NK-92 treated with Interleukin-12 subunit alpha and Interleukin-12 subunit beta, amount 100 ng/mL, for 24 hours (cell line): ENCODE results near the gene SOCS6.
"Not testable (repeated sequence)": the region's sequence is repeated elsewhere in the genome, so short reads cannot be mapped to it uniquely, and the experiment has no call there.

Experiments
- DNase-seq: peaks from one replicate; lab custom pipeline; 2025; lab: John Stamatoyannopoulos, UW

SOCS6 gene

DNA sequence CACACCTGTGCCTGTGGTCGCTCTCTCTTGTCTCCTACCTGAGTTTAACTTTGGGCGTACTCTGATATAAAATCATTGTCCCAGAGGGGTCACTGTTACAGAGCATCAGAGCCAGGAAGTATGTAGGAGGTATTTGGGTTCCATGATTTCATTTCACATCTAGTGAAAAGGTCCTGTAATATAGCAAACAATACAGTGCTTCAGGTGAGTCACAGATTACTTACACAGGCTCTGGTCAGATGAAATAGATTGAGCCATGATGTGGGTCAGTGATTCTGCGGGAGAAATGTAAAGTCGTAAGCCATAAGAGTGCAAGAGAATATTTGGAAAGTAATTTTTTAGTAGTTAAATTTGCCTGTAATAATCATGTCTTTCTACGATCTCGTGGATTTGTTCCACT is 70.2 kb downstream of the SOCS6 start:
- no peak for DNase-seq

DNA sequence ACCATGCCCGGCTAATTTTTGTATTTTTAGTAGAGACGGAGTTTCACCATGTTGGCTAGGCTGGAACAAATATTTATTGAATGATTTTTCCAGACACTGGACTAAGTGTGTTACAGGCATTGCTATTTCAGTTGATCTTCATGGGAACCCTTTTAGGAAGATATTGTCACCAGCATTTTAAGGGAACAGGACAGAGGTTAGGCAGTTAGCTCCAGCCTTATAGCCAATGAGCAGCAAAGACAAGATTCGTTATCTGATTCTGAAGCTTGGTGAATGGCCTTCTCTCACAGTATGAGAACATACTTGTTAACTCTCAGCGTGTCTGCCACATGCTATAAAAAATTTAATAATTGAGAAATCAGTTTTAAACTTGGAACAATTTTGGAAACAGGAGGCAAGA is 73.4 kb downstream of the SOCS6 start:
- DNase-seq: no peak

DNA sequence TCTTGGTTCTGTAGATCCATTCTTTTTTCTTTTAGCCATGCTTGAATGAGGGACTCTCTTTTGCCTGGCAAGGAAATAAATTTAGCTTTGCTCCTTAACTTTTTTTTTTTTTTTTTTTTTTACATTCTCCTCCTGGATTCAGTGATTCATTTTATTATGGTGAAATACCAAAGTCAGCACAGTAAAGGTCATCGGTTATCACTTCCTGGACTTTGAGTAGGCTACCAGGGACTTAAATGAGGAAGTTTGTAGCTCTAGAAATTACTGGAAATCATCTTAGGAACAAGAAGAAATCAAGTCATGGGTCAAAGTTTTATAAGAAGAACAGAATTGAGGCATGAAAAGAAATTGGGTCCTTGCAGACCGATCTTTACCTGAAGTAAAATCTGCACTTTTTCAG is 75.0 kb downstream of the SOCS6 start:
- no peak for DNase-seq

DNA sequence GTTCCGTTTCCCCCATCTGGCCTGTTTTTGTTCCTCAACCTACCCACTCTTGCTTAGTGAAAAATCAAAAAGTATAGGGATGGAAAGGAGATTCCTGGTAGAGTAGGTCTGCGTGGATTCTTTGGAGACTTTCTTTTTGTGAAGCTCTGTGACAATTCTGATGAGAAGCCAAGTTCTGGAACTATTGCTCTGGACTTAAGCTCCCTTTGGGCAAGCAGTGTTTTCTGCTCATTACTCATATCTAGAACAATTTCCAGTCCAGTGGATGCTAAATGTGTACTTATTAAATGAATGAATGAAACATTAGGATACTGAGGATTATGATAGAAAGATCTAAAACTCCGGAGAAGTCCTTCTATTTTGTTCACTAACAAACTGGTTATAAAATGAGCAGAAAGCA is 76.5 kb downstream of the SOCS6 start:
- DNase-seq: no peak

DNA sequence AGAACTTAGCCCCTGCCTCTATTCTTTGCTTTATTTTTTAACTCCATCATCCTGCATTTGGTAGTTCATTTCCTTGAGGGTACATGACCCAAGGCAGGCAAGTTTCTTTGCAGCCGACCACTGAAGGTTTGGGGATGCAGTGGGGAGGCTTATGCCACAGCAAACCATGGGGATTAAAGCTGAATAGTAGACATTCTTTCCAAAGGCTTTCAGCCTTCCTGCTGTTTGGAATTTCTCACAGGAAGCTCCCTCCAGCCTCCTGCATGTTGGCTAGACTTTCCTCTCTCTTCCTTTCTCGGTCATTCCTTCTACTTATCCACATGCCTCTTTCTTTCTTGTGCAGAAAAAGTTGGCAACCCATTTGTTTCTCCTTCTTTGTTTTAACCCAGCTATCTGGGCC is 77.3 kb downstream of the SOCS6 start:
- DNase-seq: no peak

DNA sequence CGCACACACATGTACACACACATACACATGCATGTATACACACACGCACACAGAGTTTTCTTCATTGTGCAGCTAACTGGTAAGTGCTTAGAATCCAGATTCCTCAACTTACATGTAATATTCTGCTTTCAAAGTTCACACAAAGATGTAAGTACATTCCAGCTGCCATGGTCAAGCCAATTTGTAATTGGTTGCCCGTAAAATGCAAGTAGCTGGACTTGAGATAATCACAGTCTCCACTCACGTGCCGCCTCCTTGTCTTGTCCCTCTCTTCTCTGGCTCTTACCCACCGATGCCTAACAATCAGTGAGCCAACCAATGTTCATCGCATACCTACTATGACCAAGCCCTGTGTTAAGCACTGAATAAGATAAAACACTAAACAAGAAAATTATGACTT is 77.8 kb downstream of the SOCS6 start:
- no peak for DNase-seq

DNA sequence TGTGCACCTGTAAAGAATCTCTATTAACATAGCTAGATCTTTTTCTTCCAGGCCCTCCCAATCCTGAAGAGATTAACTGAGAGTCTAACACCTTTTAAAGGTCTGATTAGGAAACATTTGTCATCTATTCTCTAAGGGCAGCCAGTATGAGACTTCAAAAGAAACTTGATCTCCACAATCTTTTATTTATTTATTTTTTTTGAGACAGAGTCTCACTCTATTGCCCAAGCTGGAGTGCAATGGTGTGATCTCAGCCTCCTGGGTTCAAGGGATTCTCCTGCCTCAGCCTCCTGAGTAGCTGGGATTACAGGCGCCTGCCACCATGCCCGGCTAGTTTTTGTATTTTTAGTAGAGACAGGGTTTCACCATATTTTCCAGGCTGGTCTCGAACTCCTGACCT is 78.5 kb downstream of the SOCS6 start:
- DNase-seq: not testable (repeated sequence)

DNA sequence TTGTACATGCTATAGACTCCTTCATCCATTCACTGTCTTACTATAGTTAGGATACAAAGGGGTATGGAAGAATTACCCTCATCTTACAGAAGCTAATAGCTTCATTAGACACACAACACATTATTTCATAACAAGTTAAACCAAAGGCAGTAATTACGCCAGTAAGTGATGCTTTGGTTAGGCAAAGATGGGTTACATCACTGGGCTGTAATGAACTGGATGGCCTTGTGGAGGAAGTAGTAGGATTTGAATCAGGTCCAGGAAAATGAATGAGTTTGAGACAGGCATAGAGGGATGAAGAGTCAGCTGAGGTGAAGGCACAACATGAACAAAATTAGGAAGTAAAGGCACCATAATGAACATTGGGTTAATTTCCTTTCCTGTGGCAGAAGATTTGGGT is 80.1 kb downstream of the SOCS6 start:
- no peak for DNase-seq

DNA sequence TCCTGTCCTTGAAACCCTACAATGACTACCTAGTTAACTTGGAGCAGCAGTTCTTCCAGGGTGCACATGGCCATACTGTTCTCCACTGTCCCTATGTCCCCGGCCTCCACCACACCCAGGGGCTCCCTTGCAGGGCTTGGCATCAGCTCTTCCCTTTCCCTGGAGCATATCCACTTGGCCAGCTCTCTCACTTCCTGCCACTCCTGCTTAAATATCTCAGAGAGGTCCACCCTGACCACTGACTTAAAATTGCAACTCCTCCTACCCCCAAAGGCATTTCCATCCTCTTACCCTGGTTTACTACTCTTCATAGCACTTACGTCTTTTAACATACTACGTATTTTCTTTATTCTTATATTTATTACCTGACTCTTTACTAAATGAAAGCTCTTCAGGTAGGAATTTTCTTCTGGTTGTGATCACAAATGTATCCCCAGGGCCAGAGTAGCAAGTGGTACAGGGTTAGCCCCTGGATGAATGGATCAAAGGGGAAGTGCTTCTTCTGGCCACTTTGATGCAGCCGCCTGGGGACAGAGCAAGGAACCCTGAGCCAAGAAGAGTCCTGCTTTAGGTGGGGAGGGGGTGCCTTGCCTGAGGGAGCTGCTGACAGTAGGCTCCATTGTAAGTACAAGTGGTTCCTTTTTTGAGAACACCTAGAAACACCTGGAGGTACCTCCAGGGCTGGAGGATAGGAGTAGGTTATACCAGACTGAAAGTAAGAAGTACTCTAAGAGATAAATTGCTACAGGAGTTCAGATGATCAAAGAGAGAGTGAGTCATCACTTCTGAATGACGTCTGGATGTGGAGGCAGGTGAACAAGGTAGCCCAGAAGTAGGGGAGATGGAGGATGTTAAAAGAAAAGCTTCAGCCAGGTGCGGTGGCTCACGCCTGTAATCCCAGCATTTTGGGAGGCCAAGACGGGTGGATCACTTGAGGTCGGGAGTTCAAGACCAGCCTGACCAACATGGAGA is 82.2 kb downstream of the SOCS6 start:
- DNase-seq: no peak

DNA sequence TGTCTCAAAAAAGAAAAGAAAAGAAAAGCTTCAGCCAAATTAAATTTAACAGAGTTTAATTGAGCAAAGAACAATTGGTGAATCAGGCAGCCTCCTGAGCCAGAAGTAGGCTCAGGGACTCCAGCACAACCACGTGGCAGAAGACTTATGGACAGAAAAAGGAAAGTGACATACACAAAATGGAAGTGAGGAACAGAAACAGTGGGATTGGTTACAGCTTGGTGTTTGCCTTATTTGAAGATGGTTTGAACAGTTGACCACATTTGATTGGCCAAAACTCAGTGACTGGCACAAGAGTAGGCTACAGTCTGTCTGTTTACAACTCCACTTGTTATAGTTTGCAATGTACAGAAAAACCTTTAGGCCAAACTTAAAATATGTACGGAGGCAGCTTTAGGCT is 83.1 kb downstream of the SOCS6 start:
- no peak for DNase-seq

DNA sequence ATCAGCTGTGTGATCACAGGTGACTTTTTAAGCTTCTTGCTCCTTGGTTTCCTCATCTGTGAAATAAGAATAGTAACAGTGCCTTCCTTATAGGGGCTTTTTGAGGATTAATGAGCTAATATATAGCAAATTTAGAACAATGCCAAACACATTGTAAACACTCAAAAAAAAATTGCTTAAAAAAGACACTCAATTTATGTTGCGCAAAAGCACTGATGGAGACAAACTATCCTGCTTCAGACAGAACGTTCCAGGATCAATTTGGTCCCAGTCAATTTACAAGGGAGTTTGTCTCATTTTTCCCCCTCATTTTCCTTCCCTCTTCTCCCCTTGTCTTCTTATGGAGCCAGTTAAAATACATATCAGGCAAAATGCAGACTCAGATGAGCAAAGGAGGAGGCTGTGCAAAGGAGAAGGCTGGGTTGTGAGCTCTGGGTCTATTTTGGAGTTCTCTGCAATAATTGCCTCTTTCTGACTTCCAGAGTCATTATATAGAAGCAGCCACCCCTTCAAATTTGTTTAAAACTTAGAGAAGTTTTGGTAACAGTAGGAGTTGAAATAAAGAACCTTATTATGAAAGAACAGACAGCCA is 83.7 kb downstream of the SOCS6 start:
- no peak for DNase-seq

DNA sequence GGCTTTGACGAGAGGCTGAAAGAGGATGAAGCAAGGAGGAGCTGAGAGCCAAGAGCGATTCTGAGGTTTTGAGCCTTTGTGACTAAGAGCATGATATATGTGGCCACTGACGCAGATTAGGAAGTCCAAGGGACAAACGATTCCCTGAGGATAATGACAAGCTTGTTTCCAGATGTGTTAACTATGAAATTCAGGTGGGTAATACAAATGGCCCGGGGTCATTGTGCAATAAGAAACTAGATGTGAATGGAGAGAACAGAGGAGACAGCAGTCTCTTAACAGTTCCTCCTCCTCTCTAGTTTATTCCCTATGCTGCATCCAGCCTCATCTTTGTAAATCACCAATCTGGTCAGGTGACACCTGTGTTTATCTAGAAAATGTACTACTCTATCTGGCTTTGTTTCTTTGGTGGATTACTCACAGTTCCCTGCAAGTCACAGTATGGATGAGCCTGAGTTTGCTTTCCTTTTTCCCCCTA is 84.2 kb downstream of the SOCS6 start:
- no peak for DNase-seq

DNA sequence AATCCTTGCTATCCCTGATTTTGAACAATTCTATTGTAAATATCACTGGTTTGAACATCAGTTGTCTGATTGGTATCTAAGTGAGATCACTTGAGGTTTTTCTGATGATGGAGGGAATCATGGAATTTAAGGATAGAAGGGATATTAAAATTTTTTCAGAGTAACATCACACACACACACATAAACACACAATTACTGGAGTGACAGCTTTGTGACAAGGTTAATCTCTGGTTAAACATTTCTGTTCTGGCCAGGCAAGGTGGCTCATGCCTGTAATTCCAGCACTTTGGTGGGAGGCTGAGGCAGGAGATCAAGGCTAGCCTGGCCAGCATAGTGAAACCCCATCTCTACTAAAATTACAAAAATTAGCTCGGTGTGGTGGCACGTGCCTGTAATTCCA is 85.3 kb downstream of the SOCS6 start:
- no peak for DNase-seq

DNA sequence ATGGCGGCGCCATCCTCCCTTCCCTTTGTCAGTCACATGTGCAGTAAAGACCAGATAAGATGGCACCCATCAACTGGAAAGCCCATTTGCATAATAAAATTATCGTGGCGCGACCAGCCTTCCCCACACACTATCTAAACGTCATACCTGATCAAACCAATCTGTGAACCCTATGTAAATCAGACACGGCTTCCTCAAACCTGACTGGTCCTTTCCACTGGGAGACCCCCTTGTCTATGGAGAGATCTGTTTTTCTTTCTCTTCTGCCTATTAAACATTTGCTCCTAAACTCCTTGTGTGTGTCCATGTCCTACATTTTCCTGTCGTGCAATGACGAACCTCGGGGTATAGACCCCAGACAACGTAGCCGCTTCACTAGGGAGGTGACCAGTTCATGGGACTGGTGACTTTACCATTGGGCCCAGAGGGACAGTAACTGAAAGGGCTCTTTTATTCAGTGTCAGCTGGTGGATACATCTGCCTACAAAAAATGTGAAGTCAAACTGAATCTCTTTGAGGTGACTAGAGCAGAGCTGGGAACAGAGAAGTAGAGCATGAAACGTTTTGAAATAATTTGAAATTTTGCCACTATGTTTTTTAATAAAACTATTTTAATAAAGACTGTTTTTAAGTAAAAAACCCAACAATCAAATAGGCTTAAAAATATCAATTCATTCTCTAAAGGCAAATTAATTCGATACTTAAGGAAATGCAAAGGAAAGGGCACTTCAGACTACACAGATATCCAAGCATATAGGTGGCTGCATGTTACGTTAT is 87.5 kb downstream of the SOCS6 start:
- DNase-seq: no peak

DNA sequence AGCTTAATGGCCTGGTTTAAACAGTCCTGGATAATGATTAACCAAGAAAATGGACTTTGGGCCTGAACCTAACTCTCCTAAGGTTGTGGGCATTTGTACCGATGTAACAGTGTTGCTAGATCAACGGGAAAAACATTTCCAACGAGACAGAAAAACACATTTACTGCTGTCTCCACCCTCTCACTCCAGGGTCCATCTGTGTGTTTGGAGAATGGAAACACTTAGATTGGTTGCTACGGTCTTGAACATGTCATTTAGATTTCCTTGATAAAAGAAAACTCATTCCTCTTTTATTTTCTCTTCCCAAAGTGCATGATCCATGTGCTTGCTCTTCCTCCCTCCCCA is 88.0 kb downstream of the SOCS6 start:
- no peak for DNase-seq

DNA sequence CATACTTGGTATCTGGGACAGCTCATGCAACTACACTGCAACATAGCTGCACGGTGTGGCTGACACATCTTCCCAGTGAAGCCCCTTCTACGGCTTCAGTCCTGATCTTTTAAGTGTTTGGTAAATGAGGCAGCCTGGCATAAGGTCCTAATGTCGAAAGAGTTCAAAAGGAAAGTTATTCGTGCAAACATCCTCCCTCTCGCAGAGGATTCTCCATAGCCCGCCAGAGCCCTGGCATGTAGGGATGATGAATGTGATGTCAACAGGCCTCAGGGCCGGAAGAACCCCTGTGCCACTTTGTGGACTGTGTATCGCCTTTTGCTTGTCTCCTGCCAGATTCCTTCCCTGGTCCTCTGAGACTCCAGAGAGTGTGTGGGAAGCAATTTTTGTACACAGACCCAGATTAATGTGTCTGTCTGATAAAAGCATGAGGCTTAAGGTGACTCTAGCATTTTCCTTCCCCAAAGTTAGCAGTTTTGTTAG is 88.5 kb downstream of the SOCS6 start:
- DNase-seq: no peak

DNA sequence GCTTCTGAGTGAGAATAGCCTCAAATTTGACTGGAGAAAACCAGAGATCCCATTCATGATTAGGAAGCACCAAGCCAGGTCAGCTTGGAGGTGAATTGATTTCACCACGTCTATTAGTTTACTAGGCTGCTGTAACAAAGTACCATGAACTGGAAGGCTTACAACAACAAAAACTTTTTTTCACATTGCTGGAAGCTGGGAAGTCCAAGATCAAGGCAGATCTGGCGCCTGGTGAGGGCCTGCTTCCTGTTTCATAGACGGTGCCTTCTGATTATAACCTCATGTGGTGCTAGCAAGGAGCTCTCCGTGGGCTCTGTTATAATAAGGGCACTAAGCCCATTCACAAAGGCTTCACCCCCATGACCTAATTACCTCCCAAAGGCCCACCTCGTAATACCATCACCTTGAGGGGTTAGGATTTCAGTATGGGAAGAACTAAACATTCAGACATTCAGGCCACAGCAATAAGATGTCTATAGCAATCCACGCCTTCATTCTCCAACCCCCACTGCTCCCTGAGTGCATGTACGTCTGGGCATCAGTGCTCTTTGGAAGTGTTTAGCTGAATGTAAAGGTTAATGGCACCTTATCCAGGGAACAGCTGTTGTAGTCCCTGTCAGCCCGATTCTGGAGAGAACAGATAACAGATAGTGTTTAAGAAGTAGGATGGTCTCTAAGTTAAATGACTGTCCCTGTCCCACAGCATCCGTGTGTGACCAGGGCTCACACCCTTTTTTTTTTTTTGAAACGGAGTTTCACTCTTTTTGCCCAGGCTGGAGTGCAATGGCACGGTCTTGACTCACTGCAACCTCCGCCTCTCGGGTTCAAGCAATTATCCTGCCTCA is 89.2 kb downstream of the SOCS6 start:
- no peak for DNase-seq
